Epithelial cell of proximal tubule (primary cell): ENCODE measurements around the gene SHOC2. TPM values are rescaled to one million over a fixed set of nuclear protein-coding genes. Genes with fewer than 3 reads are reported as not detected.

Experiments
- DNase-seq: peaks from one replicate; pipeline ENCODE4 v3.0.0-alpha.2; 2011; ENCODE audit warnings: low read depth
- H3K4me3 ChIP-seq: 2 replicates; pipeline ENCODE4 v1.5.1; 2011; ENCODE audit warnings: low read depth, mild to moderate bottlenecking, low read length
- CTCF ChIP-seq: conservative IDR thresholded peaks from 2 replicates; pipeline ENCODE4 v1.5.1; 2012; ENCODE audit warnings: low read depth, mild to moderate bottlenecking, low read length
- total RNA-seq: library from RNA; depleted of rRNA; stranded (reverse); fragments of >200 nt; gene quantifications from 2 replicates; pipeline ENCODE4 v1.2.3, GENCODE V29; 2015

Gene SHOC2
- total RNA-seq = 14.1 and 21.8 TPM in 2 replicates

GRCh38 chr10:110919349-110919931, at the start of gene SHOC2:
TSS of gene SHOC2 (plus strand) at chr10:110919604. CDS start at chr10:110964359, 44,755 bp downstream.
- TF ChIP-seq CTCF = no peak
- DNase-seq = no peak
- H3K4me3 ChIP-seq = peak within 1 kb of the TSS; percentile 90

- no peak for TF ChIP-seq CTCF
- no peak for DNase-seq
- peak overlapping the region; percentile 87 for H3K4me3 ChIP-seq
Measured at GRCh38 chr10:110870823-110871297, 48.5 kb upstream of the SHOC2 start.

- DNase-seq = peak; percentile 58
- TF ChIP-seq CTCF = no peak
- H3K4me3 ChIP-seq = peak within 1 kb of the TSS; percentile 87
Measured at GRCh38 chr10:110871298-110872084, 47.9 kb upstream of the SHOC2 start, which contains the start of gene PDCD4. TSS of gene PDCD4 (plus strand) at chr10:110871928. CDS start at chr10:110876028, 4,100 bp downstream.

GRCh38 chr10:110872145-110872983, 47.0 kb upstream of the SHOC2 start:
- peak; percentile 31 for TF ChIP-seq CTCF
- H3K4me3 ChIP-seq = peak overlapping the region; percentile 87
- no peak for DNase-seq

GRCh38 chr10:110872984-110873923, 46.1 kb upstream of the SHOC2 start:
- no peak for DNase-seq
- TF ChIP-seq CTCF = no peak
- H3K4me3 ChIP-seq = peak overlapping the region; percentile 87

- TF ChIP-seq CTCF = no peak
- no peak for DNase-seq
- peak overlapping the region; percentile 87 for H3K4me3 ChIP-seq
Measured at GRCh38 chr10:110873951-110874350, 45.5 kb upstream of the SHOC2 start.
